Mesothelial cell of epicardium (in vitro differentiated cells): ENCODE results near the gene TENM4. TPM values are rescaled to one million over a fixed set of nuclear protein-coding genes. Genes with fewer than 3 reads are reported as not detected.

Source experiments
- DNase-seq, 2 experiments: peaks; one replicate each; pipeline ENCODE4 v3.0.0; 2021; ENCODE audit warnings: low spot score in 2 of 2; ENCODE audit not compliant: unreplicated experiment in 2 of 2
- H3K27ac Mint-ChIP-seq: 2 replicates; pipeline ENCODE4 v1.8.0; 2021; ENCODE audit warnings: mixed read lengths
- H3K27me3 Mint-ChIP-seq: 2 replicates; pipeline ENCODE4 v1.8.0; 2021; ENCODE audit warnings: low read depth, mixed read lengths
- H3K36me3 Mint-ChIP-seq: 2 replicates; pipeline ENCODE4 v1.8.0; 2021; ENCODE audit warnings: mixed read lengths
- H3K4me1 Mint-ChIP-seq: 2 replicates; pipeline ENCODE4 v1.8.0; 2021; ENCODE audit warnings: mixed read lengths
- H3K4me3 Mint-ChIP-seq: 2 replicates; pipeline ENCODE4 v1.8.0; 2021; ENCODE audit warnings: mild to moderate bottlenecking, moderate library complexity, mixed read lengths
- H3K9me3 Mint-ChIP-seq: 2 replicates; pipeline ENCODE4 v1.8.0; 2021; ENCODE audit warnings: mixed read lengths
- total RNA-seq: library from RNA; stranded (reverse); gene quantifications from 3 replicates; pipeline ENCODE4 v1.2.1, GENCODE V29; 2021
- TF ChIP-seq, protein P1 (sequence below): fragments of 200-600 bp; sonication (generic); IDR thresholded peaks from one replicate; pipeline ENCODE4 v1.5.0; 2021; ENCODE audit warnings: antibody characterized with exemption; ENCODE audit not compliant: unreplicated experiment

The TENM4 gene
- total RNA-seq, 1 donor from 2014 or later: 187 TPM

DNA sequence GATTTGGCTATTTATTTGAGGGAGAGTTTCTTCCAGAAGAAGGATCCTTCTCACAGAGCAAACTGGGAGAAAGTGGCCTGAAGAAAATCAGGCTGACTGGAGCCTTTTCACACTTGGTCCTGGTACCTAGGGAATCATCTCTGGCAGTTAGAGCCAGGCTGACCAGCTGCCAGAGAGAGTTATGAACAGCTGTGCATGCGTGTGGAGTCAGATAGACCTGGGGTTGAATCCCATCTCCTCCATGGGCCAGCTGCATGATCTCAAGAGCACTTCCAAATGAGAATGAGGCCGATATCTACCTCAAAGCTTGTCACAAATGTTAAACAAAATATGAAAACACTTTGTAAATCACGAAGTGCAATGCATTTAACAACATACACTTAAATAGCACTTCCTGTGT lies 390.0 kb downstream of the TENM4 start:
- Mint-ChIP-seq H3K4me1 (peaks cover 42% of the 10 kb centered on the region), H3K27me3 (no peaks in the 10 kb centered on the region), H3K4me3 (no peak overlapping the region), H3K36me3 (peaks cover 8% of the 10 kb centered on the region), H3K27ac (peak overlapping the region; percentile 36), H3K9me3 (no peaks in the 10 kb centered on the region)
- no peak for DNase-seq
- TF ChIP-seq, protein P1, sequence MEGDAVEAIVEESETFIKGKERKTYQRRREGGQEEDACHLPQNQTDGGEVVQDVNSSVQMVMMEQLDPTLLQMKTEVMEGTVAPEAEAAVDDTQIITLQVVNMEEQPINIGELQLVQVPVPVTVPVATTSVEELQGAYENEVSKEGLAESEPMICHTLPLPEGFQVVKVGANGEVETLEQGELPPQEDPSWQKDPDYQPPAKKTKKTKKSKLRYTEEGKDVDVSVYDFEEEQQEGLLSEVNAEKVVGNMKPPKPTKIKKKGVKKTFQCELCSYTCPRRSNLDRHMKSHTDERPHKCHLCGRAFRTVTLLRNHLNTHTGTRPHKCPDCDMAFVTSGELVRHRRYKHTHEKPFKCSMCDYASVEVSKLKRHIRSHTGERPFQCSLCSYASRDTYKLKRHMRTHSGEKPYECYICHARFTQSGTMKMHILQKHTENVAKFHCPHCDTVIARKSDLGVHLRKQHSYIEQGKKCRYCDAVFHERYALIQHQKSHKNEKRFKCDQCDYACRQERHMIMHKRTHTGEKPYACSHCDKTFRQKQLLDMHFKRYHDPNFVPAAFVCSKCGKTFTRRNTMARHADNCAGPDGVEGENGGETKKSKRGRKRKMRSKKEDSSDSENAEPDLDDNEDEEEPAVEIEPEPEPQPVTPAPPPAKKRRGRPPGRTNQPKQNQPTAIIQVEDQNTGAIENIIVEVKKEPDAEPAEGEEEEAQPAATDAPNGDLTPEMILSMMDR: no peak

DNA sequence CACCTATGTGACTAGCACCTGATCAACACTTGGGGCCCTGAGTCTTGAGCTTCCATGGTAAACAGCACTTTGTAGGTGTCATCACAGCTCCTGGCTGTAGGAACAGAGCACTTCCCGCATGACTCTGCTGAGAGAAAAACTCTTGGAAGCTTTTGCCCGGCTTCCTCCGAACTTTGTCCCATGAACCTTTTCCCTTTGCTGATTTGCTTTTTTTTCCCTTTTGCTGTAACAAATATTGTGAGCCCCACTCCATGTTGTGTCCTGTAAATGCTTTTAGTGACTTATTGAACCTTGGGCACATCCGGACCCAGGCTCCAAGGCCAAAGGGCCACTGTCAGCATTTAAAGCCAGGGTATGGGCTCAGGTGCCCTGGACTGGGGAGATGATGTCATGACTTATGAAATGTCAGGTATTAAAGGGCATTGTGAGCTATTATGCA lies 391.1 kb downstream of the TENM4 start:
- Mint-ChIP-seq H3K27me3 (no peaks in the 10 kb centered on the region), H3K36me3 (peaks cover 5% of the 10 kb centered on the region), H3K4me1 (peaks cover 47% of the 10 kb centered on the region), H3K27ac (peak overlapping the region; percentile 7), H3K4me3 (no peak overlapping the region), H3K9me3 (no peaks in the 10 kb centered on the region)
- no peak for DNase-seq
- TF ChIP-seq, protein P1: no peak

DNA sequence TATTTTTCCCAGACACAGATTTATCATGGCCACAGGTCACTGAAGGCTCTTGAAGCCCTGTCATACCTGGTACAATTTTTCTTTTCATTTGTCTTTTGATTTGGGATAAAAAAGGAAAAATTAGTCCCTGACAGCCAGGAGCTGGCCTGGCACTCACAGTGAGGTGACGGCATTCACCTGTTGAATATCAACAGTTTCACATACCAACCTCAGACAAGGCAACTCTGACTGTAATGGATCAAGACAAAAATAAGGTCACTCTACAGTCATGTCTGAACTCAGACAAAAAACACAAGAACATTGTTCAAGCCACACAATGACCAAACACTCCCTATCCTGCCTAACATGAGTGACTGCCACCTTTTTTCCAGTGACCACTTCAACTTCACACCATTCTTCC lies 392.9 kb downstream of the TENM4 start:
- no peak overlapping the region for H3K4me3 Mint-ChIP-seq
- TF ChIP-seq, protein P1: no peak
- peak overlapping the region; percentile 28 for H3K27ac Mint-ChIP-seq
- H3K4me1 Mint-ChIP-seq: peaks cover 51% of the 10 kb centered on the region
- no peaks in the 10 kb centered on the region for H3K27me3 Mint-ChIP-seq
- no peaks in the 10 kb centered on the region for H3K9me3 Mint-ChIP-seq
- DNase-seq: no peak
- H3K36me3 Mint-ChIP-seq: peaks cover 7% of the 10 kb centered on the region

DNA sequence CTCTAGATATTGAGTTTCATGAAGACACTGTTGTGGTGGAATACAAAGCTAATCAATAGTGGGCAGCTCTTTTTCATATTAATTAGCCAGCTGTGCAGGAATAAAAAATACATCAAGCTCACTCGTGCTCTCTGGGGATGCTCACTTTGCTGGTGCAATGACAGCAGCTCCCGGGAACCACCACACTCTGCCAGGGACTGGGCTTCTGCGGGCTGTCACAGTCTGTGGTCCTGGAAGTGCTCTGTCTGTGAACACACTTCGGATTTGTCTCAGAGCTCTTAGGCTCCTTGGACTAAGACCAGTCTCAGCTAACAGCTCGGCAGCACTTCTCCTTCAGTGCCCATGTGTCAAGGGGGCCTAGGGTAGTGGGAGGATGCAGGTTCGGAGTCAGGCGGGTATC lies 393.5 kb downstream of the TENM4 start:
- Mint-ChIP-seq H3K4me1 (peaks cover 51% of the 10 kb centered on the region), H3K4me3 (no peak overlapping the region), H3K9me3 (no peaks in the 10 kb centered on the region), H3K27ac (peak overlapping the region; percentile 25), H3K27me3 (no peaks in the 10 kb centered on the region), H3K36me3 (peaks cover 11% of the 10 kb centered on the region)
- TF ChIP-seq, protein P1: no peak
- DNase-seq: no peak

DNA sequence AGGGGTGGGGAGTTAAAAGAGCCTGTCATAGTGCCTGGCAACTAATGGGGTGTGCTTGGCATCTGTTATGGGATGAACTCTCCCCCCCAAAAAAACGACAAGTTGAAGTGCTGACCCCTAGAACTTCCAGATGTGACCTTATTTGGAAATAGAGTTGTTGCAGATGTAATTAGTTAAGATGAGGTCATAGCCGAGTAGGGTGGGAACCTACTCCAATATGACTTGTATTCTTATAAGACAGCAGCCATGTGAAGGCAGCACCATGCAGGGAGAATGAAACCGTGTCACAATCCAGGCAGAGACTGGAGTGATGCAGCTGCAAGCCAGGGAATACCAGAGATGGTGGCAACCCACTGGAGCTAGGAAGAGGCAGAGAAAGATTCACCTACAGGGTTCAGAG lies 394.5 kb downstream of the TENM4 start:
- Mint-ChIP-seq H3K27me3 (no peaks in the 10 kb centered on the region), H3K27ac (peak overlapping the region; percentile 54), H3K9me3 (no peaks in the 10 kb centered on the region), H3K4me1 (peaks cover 48% of the 10 kb centered on the region), H3K4me3 (no peak overlapping the region), H3K36me3 (peaks cover 8% of the 10 kb centered on the region)
- TF ChIP-seq, protein P1: no peak
- DNase-seq: no peak

DNA sequence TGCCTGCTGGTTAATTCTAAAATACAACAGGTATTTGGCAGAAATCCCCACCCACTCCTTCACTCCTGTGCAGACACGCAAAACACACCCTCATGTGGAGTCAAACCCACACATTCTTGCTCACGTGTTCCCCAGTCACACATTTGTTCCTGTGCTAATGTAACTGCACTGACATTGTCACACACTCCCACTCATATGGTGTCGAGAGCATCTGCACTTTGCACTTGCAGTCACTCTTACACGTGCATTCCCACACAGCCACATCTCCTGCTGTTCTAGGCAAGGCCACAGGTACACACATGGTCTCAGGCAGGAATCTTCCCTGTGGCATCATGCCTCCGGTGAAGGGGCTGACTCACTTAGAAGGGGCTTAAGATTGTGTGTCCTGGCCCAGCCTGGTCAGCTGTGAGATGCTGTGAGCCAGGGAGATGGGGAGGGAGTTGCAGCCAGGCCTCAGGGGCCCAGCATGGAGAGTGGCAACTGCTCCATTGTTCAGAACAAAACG lies 395.0 kb downstream of the TENM4 start:
- H3K27ac Mint-ChIP-seq: peak overlapping the region; percentile 19
- H3K36me3 Mint-ChIP-seq: peaks cover 6% of the 10 kb centered on the region

More for the DNA sequence above, 395.0 kb downstream of the TENM4 start:
- TF ChIP-seq, protein P1: no peak
- no peaks in the 10 kb centered on the region for H3K27me3 Mint-ChIP-seq
- H3K4me3 Mint-ChIP-seq: no peak overlapping the region
- no peaks in the 10 kb centered on the region for H3K9me3 Mint-ChIP-seq
- DNase-seq: no peak
- H3K4me1 Mint-ChIP-seq: peaks cover 46% of the 10 kb centered on the region
